NB4 (cell line): ENCODE measurements around the gene EPC1.
"Not testable (repeated sequence)": the region's sequence is repeated elsewhere in the genome, so short reads cannot be mapped to it uniquely, and the experiment has no call there.

Experiments
- DNase-seq: peaks from one replicate; pipeline ENCODE4 v3.0.0; 2010; ENCODE audit warnings: low read depth
- H3K4me3 ChIP-seq: one replicate; pipeline ENCODE4 v1.5.1; 2011; ENCODE audit warnings: mild to moderate bottlenecking, low read depth, low read length, moderate library complexity
- CTCF ChIP-seq: IDR thresholded peaks from one replicate; pipeline ENCODE4 v1.5.1; 2012; ENCODE audit warnings: low read depth, low read length
- MYC ChIP-seq: IDR thresholded peaks from 2 replicates; pipeline ENCODE4 v1.6.1; 2011; ENCODE audit warnings: low read depth, low read length
- POLR2A ChIP-seq: IDR thresholded peaks from 2 replicates; pipeline ENCODE4 v1.6.1; 2011; ENCODE audit warnings: mild to moderate bottlenecking; ENCODE audit not compliant: insufficient read length; ENCODE audit errors: extremely low read depth
- TF ChIP-seq, protein P1 (sequence below): IDR thresholded peaks from 2 replicates; pipeline ENCODE4 v1.6.1; 2011; ENCODE audit warnings: low read depth, low read length

Gene EPC1

GRCh38 chr10:32256613-32257437, 90.1 kb downstream of the EPC1 start:
- DNase-seq = peak; percentile 68
- TF ChIP-seq POLR2A = no peak
- TF ChIP-seq CTCF = peak; percentile 84
- no peak for TF ChIP-seq MYC
- TF ChIP-seq, protein P1, sequence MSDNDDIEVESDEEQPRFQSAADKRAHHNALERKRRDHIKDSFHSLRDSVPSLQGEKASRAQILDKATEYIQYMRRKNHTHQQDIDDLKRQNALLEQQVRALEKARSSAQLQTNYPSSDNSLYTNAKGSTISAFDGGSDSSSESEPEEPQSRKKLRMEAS = peak; percentile 23; the same call in 1 of the 2 replicates
- H3K4me3 ChIP-seq = no peak overlapping the region

DNA sequence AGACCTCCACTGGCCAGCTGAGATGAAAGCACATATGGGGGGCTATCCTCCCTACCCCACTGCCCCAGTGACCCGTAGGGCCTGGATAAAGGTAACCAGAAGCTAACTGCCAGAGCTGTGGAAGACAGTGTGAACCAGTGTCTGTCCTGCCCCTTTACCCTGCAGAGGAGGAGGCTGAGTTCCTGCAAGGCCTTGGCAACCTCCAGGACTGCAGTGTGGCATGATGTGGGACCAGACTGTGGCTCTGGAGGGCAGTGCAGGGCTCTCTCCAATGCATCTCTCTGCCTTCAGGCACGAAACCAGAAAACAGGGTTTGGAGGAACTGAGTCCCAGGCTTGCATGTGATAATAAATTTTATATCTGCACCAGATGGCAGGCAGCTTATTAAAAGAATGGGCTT, 93.1 kb downstream of the EPC1 start:
- H3K4me3 ChIP-seq = no peak overlapping the region
- no peak for DNase-seq
- no peak for TF ChIP-seq CTCF
- TF ChIP-seq MYC = no peak
- TF ChIP-seq, protein P1 = no peak
- TF ChIP-seq POLR2A = no peak

DNA sequence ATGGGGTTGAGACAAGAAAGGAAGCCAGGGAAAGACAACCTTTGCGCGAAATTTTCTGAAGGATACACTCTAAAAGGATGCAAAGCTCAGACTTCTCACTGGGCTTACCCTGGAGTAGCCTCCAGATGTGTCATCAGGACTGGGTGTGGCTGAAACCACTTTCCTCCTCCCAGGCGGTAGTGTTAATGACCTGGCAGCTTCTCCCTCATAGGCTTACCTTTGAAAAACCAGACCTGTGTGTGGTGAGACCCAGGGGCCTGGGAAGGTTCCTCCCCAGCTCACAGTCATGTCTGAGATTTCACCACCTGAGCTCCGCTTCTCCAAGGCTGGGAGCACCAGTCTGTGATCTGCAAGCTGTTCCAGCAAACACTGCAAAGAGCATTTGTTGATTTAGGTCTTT, 93.7 kb downstream of the EPC1 start:
- TF ChIP-seq, protein P1 = no peak
- TF ChIP-seq POLR2A (no peak), MYC (no peak)
- no peak overlapping the region for H3K4me3 ChIP-seq
- no peak for DNase-seq

GRCh38 chr10:32250489-32250888, 96.5 kb downstream of the EPC1 start:
- H3K4me3 ChIP-seq, DNase-seq: not testable (repeated sequence)

DNA sequence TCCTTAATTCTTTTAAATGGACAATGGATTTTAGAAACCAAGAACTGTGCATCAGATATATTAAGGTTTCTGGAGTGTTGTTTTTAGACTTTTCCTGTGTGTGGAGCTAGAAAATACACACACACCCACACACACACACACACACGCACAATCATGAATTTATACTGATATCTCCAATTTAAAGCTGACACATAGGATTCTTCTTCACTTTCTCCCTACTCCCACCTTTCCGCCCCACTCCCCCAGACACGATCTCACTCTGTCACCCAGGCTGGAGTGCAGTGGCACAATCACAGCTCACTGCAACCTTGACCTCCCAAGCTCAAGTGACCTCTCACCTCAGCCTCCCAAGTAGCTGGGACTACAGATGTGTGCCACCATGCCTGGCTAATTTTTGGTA, 100.3 kb downstream of the EPC1 start:
- TF ChIP-seq MYC (no peak), CTCF (no peak), POLR2A (no peak)
- TF ChIP-seq, protein P1 = no peak
- no peak overlapping the region for H3K4me3 ChIP-seq
- no peak for DNase-seq

- no peak for DNase-seq
- no peak overlapping the region for H3K4me3 ChIP-seq
- no peak for TF ChIP-seq MYC
- TF ChIP-seq POLR2A = no peak
- TF ChIP-seq, protein P1 = no peak
Measured at GRCh38 chr10:32245760-32246159, 101.2 kb downstream of the EPC1 start.

GRCh38 chr10:32244421-32245207, 102.3 kb downstream of the EPC1 start:
- TF ChIP-seq, protein P1 = no peak
- no peak for TF ChIP-seq MYC
- TF ChIP-seq POLR2A = no peak
- no peak for TF ChIP-seq CTCF
- H3K4me3 ChIP-seq = no peak overlapping the region
- DNase-seq = no peak
